SK-N-SH treated with all-trans-retinoic acid at 6 μM for 48 hours (cell line): ENCODE data around the gene LRRC4C.

Experiments used
- CREB5 ChIP-seq: fragments of 250-450 bp; sonication (Bioruptor Pico); IDR thresholded peaks from 2 replicates; pipeline ENCODE4 v1.5.1; 2020; ENCODE audit warnings: low read depth, mild to moderate bottlenecking, moderate library complexity
- GLIS3 ChIP-seq: fragments of 250-450 bp; sonication (Bioruptor Pico); IDR thresholded peaks from 2 replicates; pipeline ENCODE4 v1.5.0; 2020; ENCODE audit warnings: mild to moderate bottlenecking, moderate library complexity
- PPARA ChIP-seq: fragments of 250-450 bp; sonication (Bioruptor Pico); IDR thresholded peaks from 2 replicates; pipeline ENCODE4 v1.5.0; 2020; ENCODE audit warnings: mild to moderate bottlenecking, borderline replicate concordance
- RARB ChIP-seq: fragments of 250-450 bp; sonication (Bioruptor Pico); IDR thresholded peaks from 2 replicates; pipeline ENCODE4 v1.8.0; 2021; ENCODE audit warnings: mild to moderate bottlenecking, moderate library complexity
- TOX ChIP-seq: fragments of 250-450 bp; sonication (Bioruptor Pico); IDR thresholded peaks from 2 replicates; pipeline ENCODE4 v1.8.0; 2021; ENCODE audit warnings: mild to moderate bottlenecking, moderate library complexity, borderline replicate concordance
- ZFP3 ChIP-seq: fragments of 250-450 bp; sonication (Bioruptor Pico); IDR thresholded peaks from 2 replicates; pipeline ENCODE4 v1.5.0; 2020; ENCODE audit warnings: mild to moderate bottlenecking, moderate library complexity
- ZNF70 ChIP-seq: fragments of 450-650 bp; formaldehyde crosslinking; IDR thresholded peaks from 2 replicates; pipeline ENCODE4 v1.5.0; 2020; ENCODE audit warnings: mild to moderate bottlenecking, moderate library complexity

GRCh38 chr11:40567392-40567791 lies 892.1 kb downstream of the LRRC4C start:
- TF ChIP-seq PPARA (CRISPR knock-in tag) (no peak), GLIS3 (no peak), TOX (no peak), CREB5 (CRISPR knock-in tag) (no peak), ZFP3 (no peak), RARB (CRISPR knock-in tag) (no peak), ZNF70 (CRISPR knock-in tag) (no peak)
